Hepatocyte (in vitro differentiated cells): ENCODE results near the gene TUBE1.

Source experiments
- CTCF ChIP-seq: fragments of 200-600 bp; sonication (generic); IDR thresholded peaks from 2 replicates; pipeline ENCODE4 v1.5.1; 2016; ENCODE audit warnings: antibody characterized with exemption, mild to moderate bottlenecking; ENCODE audit not compliant: poor library complexity
- EZH2 ChIP-seq: fragments of 200-600 bp; sonication (generic); IDR thresholded peaks from 2 replicates; pipeline ENCODE4 v1.6.1; 2016; ENCODE audit warnings: antibody characterized with exemption, mild to moderate bottlenecking, borderline replicate concordance

- TF ChIP-seq EZH2: no peak
- no peak for TF ChIP-seq CTCF
These were observed 51.1 kb downstream of the TUBE1 start for GRCh38 chr6:112036088-112036637.
